ENCODE results near the gene ZNFX1.
A peak's percentile ranks its signal among the peaks of the same experiment; 100 is the strongest.

Gene ZNFX1

DNA sequence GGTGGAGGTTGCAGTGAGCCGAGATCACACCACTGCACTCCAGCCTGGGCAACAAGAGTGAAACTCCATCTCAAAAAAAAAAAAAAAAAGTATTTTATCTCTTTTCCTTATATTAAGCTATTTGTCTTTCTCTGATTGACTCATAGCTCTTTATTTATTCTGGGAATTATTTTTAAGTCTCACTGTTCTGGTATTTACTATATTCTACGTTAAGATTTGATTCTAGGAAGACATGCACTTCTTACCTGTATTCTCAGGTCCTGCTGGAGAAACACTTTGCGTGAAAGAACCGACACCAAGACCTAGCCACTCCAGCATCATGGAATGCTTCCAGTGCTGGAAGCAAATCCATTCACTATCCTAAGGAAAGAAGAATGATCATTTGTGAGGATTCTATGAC is 17.6 kb downstream of the ZNFX1 start:
- no peak for DNase-seq (ENCODE audit: low read depth)
- no peak overlapping the region for H3K4me3 ChIP-seq (ENCODE audit: low read depth, low read length)

DNA sequence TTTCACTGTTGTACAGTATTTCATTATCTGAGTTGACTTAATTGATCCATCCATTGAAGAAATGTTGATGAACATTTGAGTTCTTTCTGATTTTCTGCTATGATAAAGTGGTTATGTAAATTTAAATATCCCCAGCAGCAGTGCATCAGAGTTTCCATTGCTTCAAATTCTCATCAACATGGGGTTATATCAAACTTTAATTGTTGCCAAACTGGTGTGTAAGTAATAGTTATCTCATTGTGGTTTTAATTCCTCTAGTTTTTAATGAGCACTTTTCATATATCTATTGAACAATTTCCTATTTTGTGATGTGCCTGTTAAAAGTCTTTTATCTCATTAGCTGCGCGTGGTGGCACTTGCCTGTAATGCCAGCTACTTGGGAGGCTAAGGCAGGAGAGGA is 18.1 kb downstream of the ZNFX1 start:
- no peak overlapping the region for H3K4me3 ChIP-seq (ENCODE audit: low read depth, low read length)
- no peak for DNase-seq (ENCODE audit: low read depth)

DNA sequence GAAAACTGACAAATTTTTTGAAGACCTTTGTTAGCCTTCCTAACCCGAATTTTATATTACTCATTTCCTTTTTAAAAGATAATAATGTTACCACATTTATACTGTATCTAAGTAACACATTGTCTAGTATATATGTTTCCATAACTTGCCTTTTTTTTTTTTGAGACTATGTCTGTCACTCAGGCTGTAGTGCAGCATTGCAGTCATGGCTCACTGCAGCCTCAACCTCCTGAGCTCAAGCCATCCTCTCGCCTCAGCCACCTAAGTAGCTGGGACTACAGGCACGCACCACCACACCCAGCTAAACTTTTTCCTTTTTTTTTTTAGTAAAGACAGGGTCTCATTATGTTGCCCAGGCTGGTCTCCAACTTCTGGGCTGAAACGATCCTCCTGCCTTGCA is 18.6 kb downstream of the ZNFX1 start:
- H3K4me3 ChIP-seq (ENCODE audit: low read depth, low read length): no peak overlapping the region
- no peak for DNase-seq (ENCODE audit: low read depth)

DNA sequence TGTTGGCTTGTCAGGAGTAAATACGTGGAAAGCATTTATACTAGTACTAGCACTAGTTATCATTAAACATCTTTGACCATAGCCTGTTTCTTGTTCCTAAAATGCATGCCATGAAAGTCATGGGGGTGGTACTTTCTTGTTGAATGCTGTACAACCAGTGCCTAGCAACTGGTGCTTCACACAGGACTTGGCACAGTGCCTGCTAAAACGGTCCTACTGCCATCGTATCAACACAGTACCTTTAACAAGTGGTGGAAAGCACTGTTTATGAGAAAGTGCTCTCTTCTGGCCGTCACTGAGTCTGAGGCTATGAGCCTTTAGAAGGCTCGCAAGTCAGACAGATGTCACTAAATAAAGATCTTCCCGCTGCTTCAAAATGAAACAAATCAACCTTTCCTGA is 21.6 kb downstream of the ZNFX1 start:
- no peak for DNase-seq (ENCODE audit: low read depth)
- H3K4me3 ChIP-seq (ENCODE audit: low read depth, low read length): no peak overlapping the region

DNA sequence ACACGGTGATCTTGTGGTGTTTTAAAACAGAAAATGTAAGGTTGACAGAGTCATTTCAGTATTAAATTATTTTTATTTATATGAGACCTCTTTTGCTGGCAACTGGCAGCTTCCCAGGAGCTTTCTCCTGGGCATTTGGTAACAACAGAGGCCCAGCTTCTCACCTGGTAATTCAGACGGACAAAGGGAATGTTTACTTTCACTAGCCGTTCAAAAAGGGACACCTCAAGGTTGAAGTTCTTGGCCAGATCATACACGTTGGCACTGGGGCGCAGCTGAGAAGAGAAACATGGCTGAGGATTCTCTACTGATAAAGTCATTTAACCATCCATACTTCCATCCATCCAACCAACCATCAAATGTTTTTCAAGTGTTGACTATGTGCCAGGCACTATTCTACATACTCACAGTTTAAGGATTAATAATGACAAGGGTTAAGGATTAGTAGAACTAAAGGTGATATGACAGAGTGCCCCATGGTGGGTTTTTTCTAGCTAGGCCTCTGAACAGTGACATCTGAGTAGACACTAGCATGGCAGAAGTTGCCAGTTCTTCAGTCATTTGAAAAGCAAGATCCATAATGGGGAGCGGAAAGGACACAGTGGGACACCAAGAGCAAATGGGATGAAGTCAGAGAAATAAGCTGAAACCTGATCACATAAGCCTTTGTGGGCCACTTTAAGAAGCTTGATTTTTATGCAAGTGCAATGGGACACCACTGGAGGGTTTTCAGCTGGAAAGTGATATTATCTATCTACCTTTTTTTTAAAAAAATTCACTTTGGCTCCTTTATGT is 25.1 kb downstream of the ZNFX1 start:
- no peak overlapping the region for H3K4me3 ChIP-seq (ENCODE audit: low read depth, low read length)
- DNase-seq (ENCODE audit: low read depth): no peak

DNA sequence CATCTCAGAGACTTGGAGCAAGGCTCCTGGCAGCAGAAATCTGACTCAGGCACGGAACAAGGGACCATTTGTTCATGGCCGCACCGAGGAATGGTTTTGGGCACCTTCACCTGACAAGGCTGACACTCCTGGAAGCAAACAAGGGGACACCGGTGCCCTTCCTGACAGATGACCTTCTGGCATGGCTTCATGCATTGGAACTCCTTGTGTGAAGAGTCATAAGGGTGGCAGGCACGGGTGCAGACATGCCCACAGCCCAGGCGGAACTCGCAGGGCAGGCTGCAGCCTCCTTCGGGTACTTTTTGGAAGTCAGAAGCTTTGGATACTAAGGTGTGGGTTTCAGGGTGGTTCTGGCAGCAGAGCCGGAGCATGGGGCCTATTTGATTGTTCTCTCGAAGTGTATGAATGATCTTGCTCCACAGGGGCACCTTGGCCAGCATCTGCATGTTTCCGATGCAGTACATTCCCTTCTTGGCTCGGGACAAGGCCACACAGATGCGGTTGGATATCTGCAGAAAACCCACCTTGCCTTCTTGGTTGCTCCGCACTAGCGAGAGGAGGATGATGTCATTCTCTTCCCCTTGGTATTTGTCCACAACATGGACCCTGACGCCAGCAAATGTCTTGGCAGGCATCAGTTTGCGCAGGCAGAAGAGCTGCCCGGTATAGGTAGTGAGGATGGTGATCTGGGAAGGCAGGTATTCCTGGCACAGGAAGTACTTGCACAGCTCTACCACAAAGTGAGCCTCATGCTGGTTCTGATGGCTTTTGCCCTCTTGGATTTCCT is 28.8 kb downstream of the ZNFX1 start:
- no peak overlapping the region for H3K4me3 ChIP-seq (ENCODE audit: low read depth, low read length)
- DNase-seq (ENCODE audit: low read depth): no peak

DNA sequence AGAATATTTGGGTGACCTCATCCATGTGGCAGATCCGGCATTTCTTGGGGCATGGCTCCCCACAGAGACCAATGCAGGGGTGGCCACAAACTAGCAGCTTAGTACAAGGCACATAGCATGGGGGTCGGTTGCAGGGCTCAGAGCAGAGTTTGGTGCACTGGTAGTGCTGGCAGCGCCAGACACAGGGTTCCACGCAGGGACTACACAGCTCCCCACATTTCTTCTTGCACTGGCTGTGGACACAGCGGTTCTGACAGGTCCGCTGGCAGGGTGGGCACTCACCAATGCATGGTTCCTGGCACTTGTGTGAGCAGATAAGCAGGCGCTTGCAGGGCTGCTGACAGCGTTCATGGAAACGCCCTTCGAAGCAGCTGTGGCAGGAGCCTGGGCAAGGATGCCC is 29.6 kb downstream of the ZNFX1 start:
- DNase-seq (ENCODE audit: low read depth): no peak
- H3K4me3 ChIP-seq (ENCODE audit: low read depth, low read length): no peak overlapping the region

DNA sequence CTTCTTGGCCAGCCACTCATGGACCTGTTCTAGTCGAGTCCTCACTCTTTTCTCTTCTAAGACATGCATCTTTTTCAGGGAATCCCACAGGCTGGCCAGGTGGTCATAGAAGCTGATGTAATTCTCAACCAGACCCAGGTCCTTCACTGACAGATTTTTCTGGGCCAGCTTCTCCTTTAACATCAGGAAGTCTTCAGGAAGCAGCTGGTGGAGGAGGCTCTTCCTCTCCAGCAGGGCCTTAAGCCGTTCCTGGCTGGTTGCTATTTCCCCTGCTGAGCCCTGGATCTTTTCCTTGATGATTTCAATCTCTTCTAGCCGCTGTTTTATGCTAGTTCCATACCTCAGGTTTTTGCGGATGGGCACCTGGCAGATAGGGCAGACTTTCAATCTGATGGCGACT is 30.1 kb downstream of the ZNFX1 start:
- DNase-seq (ENCODE audit: low read depth): no peak
- H3K4me3 ChIP-seq (ENCODE audit: low read depth, low read length): no peak overlapping the region

DNA sequence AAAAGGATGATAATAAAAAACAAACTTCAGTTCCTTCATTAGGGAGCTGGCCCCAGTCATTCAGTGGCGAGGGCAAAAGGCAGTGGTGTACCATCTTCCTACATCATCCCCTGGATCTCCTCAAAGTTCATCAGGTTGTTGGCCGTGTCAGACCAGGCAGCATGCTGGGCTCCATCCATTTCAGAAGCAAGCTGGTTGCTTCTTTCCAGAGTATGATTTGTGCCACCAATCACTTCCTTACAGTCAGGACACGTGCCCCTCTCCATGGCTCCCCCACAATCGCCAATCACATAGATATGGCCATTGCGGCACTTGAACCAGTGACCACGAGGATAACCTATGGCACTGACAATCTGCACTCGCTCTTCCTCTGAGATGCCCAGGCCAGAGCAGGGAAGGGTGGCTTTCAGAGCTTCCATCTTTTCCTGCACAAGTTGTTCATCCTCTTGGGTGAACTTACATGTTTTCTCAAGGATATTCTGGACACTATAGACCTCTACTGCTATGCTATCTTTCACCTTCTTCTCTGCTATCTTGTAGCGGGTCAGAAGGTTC is 30.6 kb downstream of the ZNFX1 start:
- no peak for DNase-seq (ENCODE audit: low read depth)
- H3K4me3 ChIP-seq (ENCODE audit: low read depth, low read length): no peak overlapping the region

DNA sequence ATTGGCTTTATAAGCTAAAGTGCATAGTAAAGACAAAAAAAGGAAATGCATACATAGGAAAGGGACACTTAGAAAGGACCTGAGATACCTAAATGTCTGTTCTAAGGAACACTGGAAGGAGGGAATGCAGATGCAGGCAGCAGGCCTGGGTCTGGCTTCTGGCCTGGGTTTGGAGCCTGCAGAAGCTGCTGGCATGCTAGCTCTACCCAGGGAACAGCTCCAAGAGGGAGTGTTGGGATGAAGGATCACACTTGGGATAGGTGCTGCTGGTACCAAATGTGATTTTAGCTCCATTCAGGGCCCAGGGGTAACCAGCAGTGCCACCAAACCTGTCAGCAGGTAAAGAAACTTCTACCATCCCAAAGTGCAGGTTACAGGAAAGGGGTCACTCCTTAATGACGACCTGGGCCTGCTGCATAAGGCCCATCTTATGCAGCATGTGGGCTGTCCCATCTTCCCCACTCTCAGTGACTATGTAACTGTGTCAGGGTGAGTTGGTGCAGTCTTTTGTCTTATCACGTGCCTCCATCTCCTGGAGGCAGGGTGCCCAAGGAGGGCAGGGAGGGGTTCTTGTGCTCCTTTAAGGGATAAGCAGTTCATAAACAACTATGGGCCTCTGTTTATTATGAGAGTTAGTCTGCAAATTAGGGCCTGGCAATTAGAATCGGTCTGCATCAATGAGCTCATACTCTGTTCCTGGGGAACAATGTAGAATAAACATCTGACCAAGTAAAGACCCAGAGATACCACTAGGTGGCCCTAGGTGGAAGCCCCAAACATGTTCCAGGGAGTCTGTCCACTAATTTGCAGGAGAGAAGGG is 31.7 kb downstream of the ZNFX1 start:
- H3K4me3 ChIP-seq (ENCODE audit: low read depth, low read length): no peak overlapping the region
- DNase-seq (ENCODE audit: low read depth): no peak

DNA sequence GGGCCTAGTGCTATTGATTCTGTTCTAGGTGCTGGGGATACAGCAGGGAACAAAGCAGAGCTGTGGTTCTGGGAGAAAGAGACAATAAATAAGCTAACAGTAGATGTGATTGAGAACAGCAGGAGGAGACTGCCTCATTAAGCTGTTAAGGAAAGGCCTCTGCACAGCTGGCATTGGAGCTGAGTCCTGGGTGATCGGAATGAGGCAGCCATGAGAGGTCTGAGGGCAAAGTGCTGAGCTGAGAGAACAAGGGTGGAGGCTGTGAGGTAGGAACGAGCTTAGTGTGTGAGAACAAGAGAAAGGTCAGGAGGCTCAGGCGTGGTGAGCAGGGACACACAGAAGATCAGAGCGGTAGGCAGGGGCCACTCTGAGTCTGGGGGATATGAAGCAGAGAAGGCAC is 40.3 kb downstream of the ZNFX1 start:
- DNase-seq (ENCODE audit: low read depth): no peak
- no peak overlapping the region for H3K4me3 ChIP-seq (ENCODE audit: low read depth, low read length)

DNA sequence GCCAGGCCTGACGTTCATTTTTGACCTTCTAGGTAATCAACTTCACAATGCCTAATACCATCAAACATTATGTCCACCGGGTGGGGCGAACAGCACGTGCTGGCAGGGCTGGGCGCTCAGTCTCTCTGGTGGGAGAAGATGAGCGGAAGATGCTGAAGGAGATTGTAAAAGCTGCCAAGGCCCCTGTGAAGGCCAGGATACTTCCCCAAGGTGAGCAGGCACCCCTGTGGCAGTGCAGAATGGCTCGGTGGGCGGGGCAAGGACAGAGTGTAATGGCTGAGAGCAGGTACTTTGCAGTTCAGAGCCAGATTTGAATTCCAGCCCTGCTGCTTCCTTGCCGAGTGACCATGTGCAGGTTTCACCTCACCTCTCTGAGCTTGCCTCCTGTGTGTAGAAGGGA is 41.6 kb downstream of the ZNFX1 start:
- no peak overlapping the region for H3K4me3 ChIP-seq (ENCODE audit: low read depth, low read length)
- DNase-seq (ENCODE audit: low read depth): no peak

DNA sequence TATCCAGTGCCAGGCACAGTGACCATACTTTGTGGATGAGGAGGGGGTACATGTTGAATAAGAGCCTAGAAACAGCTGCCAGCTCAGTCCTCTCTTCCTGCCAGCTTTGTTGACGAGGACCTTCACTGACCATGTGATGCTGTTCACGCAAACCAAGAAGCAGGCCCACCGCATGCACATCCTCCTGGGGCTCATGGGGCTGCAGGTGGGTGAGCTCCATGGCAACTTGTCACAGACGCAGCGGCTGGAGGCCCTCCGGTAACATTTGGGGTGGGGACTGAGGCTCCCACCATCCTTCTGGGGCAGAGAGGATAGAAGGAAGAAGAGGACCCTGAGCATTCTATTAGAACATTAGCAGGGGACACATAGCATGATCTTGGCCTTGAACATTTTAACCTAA is 43.0 kb downstream of the ZNFX1 start:
- H3K4me3 ChIP-seq (ENCODE audit: low read depth, low read length): no peak overlapping the region
- DNase-seq (ENCODE audit: low read depth): no peak

DNA sequence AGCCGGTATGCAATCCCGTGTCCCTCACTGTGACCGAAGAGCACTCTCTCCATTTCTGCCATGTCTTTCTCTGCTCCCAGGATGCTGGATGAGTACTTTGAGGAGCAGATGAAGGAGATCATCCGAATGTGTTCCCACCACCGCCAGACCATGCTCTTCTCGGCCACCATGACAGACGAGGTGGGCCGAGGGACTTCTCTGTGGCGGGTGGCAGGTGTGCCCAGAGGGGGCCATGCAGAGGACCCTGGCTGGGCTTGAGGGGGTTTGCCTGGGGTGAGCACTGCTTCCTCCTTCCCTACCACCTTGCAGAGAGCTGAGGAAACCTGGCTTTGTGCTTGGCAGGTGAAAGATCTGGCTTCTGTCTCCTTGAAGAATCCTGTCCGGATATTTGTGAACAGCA is 44.6 kb downstream of the ZNFX1 start:
- DNase-seq (ENCODE audit: low read depth): no peak
- no peak overlapping the region for H3K4me3 ChIP-seq (ENCODE audit: low read depth, low read length)

DNA sequence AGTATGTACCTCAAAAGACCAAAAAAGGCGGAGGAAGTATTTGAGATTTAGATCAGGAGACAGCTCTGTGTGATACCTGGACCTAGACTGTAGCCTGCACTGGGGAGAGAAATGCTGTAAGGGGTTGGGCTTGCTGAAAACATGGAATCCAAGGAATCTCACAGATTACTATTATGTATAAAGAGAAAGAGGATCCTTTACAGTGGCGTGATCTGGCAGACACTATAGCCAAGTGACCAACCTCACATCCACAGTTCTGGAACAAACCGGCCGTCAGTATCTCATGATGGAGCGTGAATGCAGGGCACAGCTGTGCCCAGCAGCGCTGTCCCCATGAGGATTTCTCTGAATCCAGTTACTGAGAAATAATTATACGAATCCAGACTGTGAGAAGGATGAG is 46.4 kb downstream of the ZNFX1 start:
- DNase-seq (ENCODE audit: low read depth): no peak
- H3K4me3 ChIP-seq (ENCODE audit: low read depth, low read length): no peak overlapping the region

DNA sequence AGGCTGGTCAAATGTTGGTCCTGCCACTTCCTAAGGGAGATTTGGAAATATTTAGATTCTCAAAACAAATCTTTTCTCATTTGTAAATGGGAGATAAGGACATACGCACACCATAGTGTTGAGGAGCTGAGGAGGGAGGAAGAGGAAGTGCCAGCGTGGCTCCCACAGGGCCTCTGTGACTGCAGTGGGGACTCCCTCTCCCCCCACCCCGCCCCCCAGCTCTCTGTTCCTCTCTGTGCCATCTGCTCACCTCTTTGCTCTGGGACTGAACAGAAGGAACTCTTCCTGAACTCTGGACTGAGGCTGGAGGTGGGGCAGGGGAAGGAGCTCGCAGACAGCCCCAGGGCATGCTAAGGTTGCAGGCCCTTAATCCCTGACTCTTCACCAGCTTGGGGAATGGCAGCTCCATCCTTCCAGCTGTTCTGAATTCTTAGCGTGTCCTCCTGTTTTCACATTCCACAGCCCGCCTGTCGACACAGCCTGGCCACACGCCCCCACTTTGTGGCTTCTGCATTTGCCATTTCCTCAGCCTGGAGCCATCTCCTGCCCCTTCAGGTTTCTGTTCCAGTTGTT is 47.2 kb downstream of the ZNFX1 start:
- H3K4me3 ChIP-seq (ENCODE audit: low read depth, low read length): no peak overlapping the region
- peak; percentile 46 for DNase-seq (ENCODE audit: low read depth)

DNA sequence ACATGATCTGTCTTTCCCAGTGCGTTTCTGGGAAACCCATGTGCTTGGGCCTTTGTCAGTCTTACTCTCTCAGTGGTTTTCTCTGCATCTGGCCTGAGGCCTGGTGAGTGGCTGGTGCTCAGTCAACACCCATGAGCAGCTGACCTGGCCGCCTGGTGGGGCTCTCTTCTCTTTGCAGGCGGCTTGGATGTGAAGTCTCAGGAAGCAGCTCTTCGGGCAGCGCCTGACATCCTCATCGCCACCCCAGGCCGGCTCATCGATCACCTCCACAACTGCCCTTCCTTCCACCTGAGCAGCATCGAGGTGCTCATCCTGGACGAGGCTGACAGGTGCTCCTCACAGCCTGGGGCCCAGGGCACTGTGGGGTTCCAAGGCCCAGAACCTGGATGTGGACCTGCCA is 47.8 kb downstream of the ZNFX1 start:
- H3K4me3 ChIP-seq (ENCODE audit: low read depth, low read length): no peak overlapping the region
- DNase-seq (ENCODE audit: low read depth): no peak

DNA sequence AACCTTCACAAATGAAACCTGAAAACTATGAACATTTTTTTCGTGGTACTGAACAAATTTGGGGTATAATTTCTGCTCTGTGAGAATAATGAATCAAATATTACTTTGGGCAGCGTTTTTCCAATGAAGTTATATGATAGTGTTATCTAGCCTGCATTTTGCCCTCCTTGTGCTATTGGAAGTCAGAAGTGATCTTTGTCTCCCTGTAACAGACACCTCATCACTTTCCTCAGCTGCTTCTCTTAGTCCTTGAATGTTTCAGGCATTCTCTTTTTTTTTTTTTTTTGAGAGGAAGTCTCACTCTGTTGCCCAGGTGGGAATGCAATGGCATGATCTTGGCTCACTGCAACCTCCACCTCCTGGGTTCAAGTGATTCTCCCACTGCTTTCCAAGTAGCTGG is 48.5 kb downstream of the ZNFX1 start:
- H3K4me3 ChIP-seq (ENCODE audit: low read depth, low read length): no peak overlapping the region
- no peak for DNase-seq (ENCODE audit: low read depth)

DNA sequence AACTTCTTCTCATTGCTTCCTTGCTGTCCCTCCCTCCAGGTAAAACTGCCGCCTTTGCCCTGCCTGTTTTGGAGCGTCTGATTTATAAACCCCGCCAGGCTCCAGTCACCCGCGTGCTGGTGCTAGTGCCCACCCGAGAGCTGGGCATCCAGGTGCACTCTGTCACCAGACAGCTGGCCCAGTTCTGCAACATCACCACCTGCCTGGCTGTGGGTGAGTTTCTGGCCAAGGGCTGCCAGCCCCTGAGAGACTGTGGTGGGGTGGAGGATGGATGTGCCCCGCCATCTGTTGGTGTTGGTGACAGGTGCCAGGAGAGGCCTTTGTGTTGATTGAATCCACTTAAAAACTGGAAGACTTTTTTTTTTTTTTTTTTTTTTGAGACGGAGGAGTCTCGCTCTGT is 49.2 kb downstream of the ZNFX1 start:
- DNase-seq (ENCODE audit: low read depth): peak; percentile 24
- H3K4me3 ChIP-seq (ENCODE audit: low read depth, low read length): no peak overlapping the region

DNA sequence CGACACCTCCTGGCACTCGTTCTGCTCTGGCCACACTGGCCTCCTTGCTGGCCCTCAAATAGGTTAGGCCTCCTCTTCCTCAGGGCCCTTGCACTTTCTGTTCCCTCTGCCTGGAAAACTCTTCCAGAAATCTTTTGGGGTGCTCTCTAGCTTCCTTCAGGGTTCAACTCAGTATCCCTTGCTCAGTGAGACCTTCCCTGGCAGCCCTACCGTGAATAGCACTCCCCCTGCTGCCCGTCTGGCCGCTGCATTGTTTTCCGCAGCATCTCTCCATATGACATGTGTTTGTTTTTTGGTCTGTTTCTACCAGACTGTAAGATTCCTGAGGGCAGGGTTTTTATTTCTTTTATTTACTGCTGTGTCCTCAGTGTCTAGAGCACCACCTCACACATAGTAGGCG is 52.0 kb downstream of the ZNFX1 start:
- no peak overlapping the region for H3K4me3 ChIP-seq (ENCODE audit: low read depth, low read length)
- DNase-seq (ENCODE audit: low read depth): no peak
